GM20000 (cell line): Measurements from ENCODE around the gene SLC30A3.

Experiments
- DNase-seq: peaks from one replicate; pipeline ENCODE4 v3.0.0; 2012; ENCODE audit warnings: low spot score
- CTCF ChIP-seq: IDR thresholded peaks from 2 replicates; pipeline ENCODE4 v1.5.1; 2012; ENCODE audit warnings: mild to moderate bottlenecking, control low read depth; ENCODE audit errors: extremely low read depth, missing control alignments

The SLC30A3 gene

GRCh38 chr2:27212626-27213471, 50.0 kb downstream of the SLC30A3 start:
- no peak for TF ChIP-seq CTCF
- peak; percentile 61 for DNase-seq

- TF ChIP-seq CTCF = no peak
- peak; percentile 97 for DNase-seq
These were observed 50.8 kb downstream of the SLC30A3 start, which contains the start of the genes ATRAID and SLC5A6 for GRCh38 chr2:27211943-27212625. ATRAID (plus strand) TSS chr2:27212041; CDS start chr2:27212369, 328 bp downstream. SLC5A6 (minus strand) TSS chr2:27212268; CDS start chr2:27207650, 4,618 bp downstream.

GRCh38 chr2:27211241-27211942, 51.5 kb downstream of the SLC30A3 start:
- DNase-seq = peak; percentile 42

GRCh38 chr2:27209621-27210401, 53.0 kb downstream of the SLC30A3 start:
- no peak for TF ChIP-seq CTCF
- DNase-seq = peak; percentile 46

More at GRCh38 chr2:27211241-27211942, 51.5 kb downstream of the SLC30A3 start:
- no peak for TF ChIP-seq CTCF

GRCh38 chr2:27208486-27209050, 54.3 kb downstream of the SLC30A3 start:
- no peak for DNase-seq
- no peak for TF ChIP-seq CTCF

- DNase-seq = no peak
- TF ChIP-seq CTCF = no peak
These were observed 56.5 kb downstream of the SLC30A3 start for GRCh38 chr2:27206346-27206745.
